ENCODE measurements around the gene POLA2. TPM values are rescaled to one million over a fixed set of nuclear protein-coding genes. Genes with fewer than 3 reads are reported as not detected.

POLA2 gene
- total and polyA plus RNA-seq, 2 donors (not counting 3 experiments of a cell fraction or from before 2014, with no cell fraction given) = 24.0 to 30.0 TPM

GRCh38 chr11:65310736-65311135 is 49.0 kb downstream of the POLA2 start:
- Histone ChIP-seq H3K27me3 (ENCODE audit: control insufficient read depth in 2 of 2, insufficient read depth in 2 of 2, low read length in 2 of 2) (no peaks in the 10 kb centered on the region), H3K9me1 (replicated peaks; ENCODE audit: control insufficient read depth, extremely low read depth, insufficient read depth, low read length) (no peaks in the 10 kb centered on the region), H3K4me2 (ENCODE audit: insufficient read depth, low read length) (no peak overlapping the region), H3K36me3 (ENCODE audit: control insufficient read depth in 2 of 2, extremely low read depth in 1 of 2, insufficient read depth in 2 of 2, low read length in 2 of 2) (no peaks in the 10 kb centered on the region), H3K27ac (ENCODE audit: insufficient read depth, low read depth, low read length) (no peak overlapping the region), H3K4me3 (replicated peaks in 1 of 3; ENCODE audit: insufficient read depth in 1 of 3, low read depth in 1 of 3, low read length in 3 of 3) (no peak overlapping the region), H4K20me1 (replicated peaks; ENCODE audit: control insufficient read depth, extremely low read depth, insufficient read depth, low read length) (no peaks in the 10 kb centered on the region), H3K9me3 (replicated peaks; ENCODE audit: control insufficient read depth, insufficient read depth, low read length) (no peaks in the 10 kb centered on the region), H3K79me2 (ENCODE audit: control insufficient read depth, insufficient read depth, low read length) (peaks cover 20% of the 10 kb centered on the region), H3K9ac (replicated peaks; ENCODE audit: extremely low read depth, insufficient read depth, low read length) (no peak overlapping the region), H3K4me1 (ENCODE audit: control insufficient read depth, extremely low read depth, insufficient read depth, low read length) (peaks cover 27% of the 10 kb centered on the region), H2AFZ (ENCODE audit: low read depth, low read length) (no peak overlapping the region)
- intact Hi-C loops (cut with micrococcal nuclease) (no loop called here), dilution Hi-C loops (cut with MboI; ENCODE audit: extremely low pct_ligation_motif_present, low sequenced_read_pairs) (no loop called here)
- TF ChIP-seq GATA2 (IDR thresholded peaks at IDR 0.05; ENCODE audit: insufficient read depth, insufficient read length, low read depth, low read length) (no peak), EZH2 (IDR thresholded peaks at IDR 0.05; ENCODE audit: borderline replicate concordance, low read depth, low read length, severe bottlenecking) (no peak), JUN (IDR thresholded peaks at IDR 0.05; ENCODE audit: borderline replicate concordance, insufficient read depth, insufficient read length, low read depth) (no peak), POLR2AphosphoS5 (IDR thresholded peaks at IDR 0.05; ENCODE audit: insufficient read depth, low read depth, low read length) (no peak)
- POLR2A ChIA-PET = interaction anchor here (0.6 kb wide), 1 partner anchor 35 kb away, joined by 4 read pairs; no protein-coding TSS in a partner anchor
- CTCF ChIA-PET = interaction anchor here (0.9 to 8.7 kb wide), 5 partner anchors 12 to 85 kb away, joined by 3 to 625 read pairs (median 3); no protein-coding TSS in a partner anchor
- no peak for FAIRE-seq
- no TSS peak for BruUV-seq (replicated peaks)
- DNase-seq (ENCODE audit: low read depth, low spot score) = no peak

GRCh38 chr11:65311170-65311678 is 49.5 kb downstream of the POLA2 start:
- Histone ChIP-seq H3K4me3 (replicated peaks in 1 of 3; ENCODE audit: insufficient read depth in 1 of 3, low read depth in 1 of 3, low read length in 3 of 3) (no peak overlapping the region), H3K79me2 (ENCODE audit: control insufficient read depth, insufficient read depth, low read length) (peaks cover 25% of the 10 kb centered on the region), H3K27me3 (ENCODE audit: control insufficient read depth in 2 of 2, insufficient read depth in 2 of 2, low read length in 2 of 2) (no peaks in the 10 kb centered on the region), H3K4me1 (ENCODE audit: control insufficient read depth, extremely low read depth, insufficient read depth, low read length) (peaks cover 32% of the 10 kb centered on the region), H3K36me3 (ENCODE audit: control insufficient read depth in 2 of 2, extremely low read depth in 1 of 2, insufficient read depth in 2 of 2, low read length in 2 of 2) (no peaks in the 10 kb centered on the region), H3K27ac (ENCODE audit: insufficient read depth, low read depth, low read length) (no peak overlapping the region), H3K9ac (replicated peaks; ENCODE audit: extremely low read depth, insufficient read depth, low read length) (no peak overlapping the region), H4K20me1 (replicated peaks; ENCODE audit: control insufficient read depth, extremely low read depth, insufficient read depth, low read length) (no peaks in the 10 kb centered on the region), H3K4me2 (ENCODE audit: insufficient read depth, low read length) (no peak overlapping the region), H2AFZ (ENCODE audit: low read depth, low read length) (no peak overlapping the region), H3K9me3 (replicated peaks; ENCODE audit: control insufficient read depth, insufficient read depth, low read length) (no peaks in the 10 kb centered on the region), H3K9me1 (replicated peaks; ENCODE audit: control insufficient read depth, extremely low read depth, insufficient read depth, low read length) (no peaks in the 10 kb centered on the region)
- dilution Hi-C loops (cut with MboI; ENCODE audit: extremely low pct_ligation_motif_present, low sequenced_read_pairs) (no loop called here), intact Hi-C loops (cut with micrococcal nuclease) (no loop called here)
- BruUV-seq (replicated peaks) = no TSS peak
- DNase-seq (ENCODE audit: low read depth, low spot score) (no peak), FAIRE-seq (no peak)
- POLR2A ChIA-PET = no interaction called here
- TF ChIP-seq POLR2AphosphoS5 (IDR thresholded peaks at IDR 0.05; ENCODE audit: insufficient read depth, low read depth, low read length) (no peak), FOS (IDR thresholded peaks at IDR 0.05; ENCODE audit: borderline replicate concordance, insufficient read depth, low read length) (no peak), EZH2 (IDR thresholded peaks at IDR 0.05; ENCODE audit: borderline replicate concordance, low read depth, low read length, severe bottlenecking) (no peak), JUN (IDR thresholded peaks at IDR 0.05; ENCODE audit: borderline replicate concordance, insufficient read depth, insufficient read length, low read depth) (no peak), GATA2 (IDR thresholded peaks at IDR 0.05; ENCODE audit: insufficient read depth, insufficient read length, low read depth, low read length) (no peak), CTCF (IDR thresholded peaks at IDR 0.05; ENCODE audit: extremely low read depth in 1 of 2, insufficient read depth in 1 of 2, low read depth in 1 of 2, low read length in 2 of 2) (no peak), MYC (IDR thresholded peaks at IDR 0.05; ENCODE audit: low read depth, low read length) (no peak), MAX (IDR thresholded peaks at IDR 0.05; ENCODE audit: insufficient read depth, insufficient read length) (no peak), POLR2A (IDR thresholded peaks at IDR 0.05; ENCODE audit: low read depth, low read length) (no peak)
- CTCF ChIA-PET = interaction anchor here (0.9 to 8.7 kb wide), 5 partner anchors 12 to 86 kb away, joined by 3 to 625 read pairs (median 3); no protein-coding TSS in a partner anchor

Data from endothelial cell of umbilical vein (primary cell).